Measurements from ENCODE around the gene PNMA8C.

- no peak for TF ChIP-seq CTCF (IDR thresholded peaks at IDR 0.05)
- no peak for TF ChIP-seq POLR2A (IDR thresholded peaks at IDR 0.05)
Observed at GRCh38 chr19:46393456-46394401, 35.0 kb downstream of the PNMA8C start.

Data from heart left ventricle (tissue), 13 donors.